ENCODE data around the gene E2F4. TPM values are rescaled to one million over a fixed set of nuclear protein-coding genes. Genes with fewer than 3 reads are reported as not detected.

E2F4 gene
- polyA plus RNA-seq, 1 donor, result 67.6 TPM

DNA sequence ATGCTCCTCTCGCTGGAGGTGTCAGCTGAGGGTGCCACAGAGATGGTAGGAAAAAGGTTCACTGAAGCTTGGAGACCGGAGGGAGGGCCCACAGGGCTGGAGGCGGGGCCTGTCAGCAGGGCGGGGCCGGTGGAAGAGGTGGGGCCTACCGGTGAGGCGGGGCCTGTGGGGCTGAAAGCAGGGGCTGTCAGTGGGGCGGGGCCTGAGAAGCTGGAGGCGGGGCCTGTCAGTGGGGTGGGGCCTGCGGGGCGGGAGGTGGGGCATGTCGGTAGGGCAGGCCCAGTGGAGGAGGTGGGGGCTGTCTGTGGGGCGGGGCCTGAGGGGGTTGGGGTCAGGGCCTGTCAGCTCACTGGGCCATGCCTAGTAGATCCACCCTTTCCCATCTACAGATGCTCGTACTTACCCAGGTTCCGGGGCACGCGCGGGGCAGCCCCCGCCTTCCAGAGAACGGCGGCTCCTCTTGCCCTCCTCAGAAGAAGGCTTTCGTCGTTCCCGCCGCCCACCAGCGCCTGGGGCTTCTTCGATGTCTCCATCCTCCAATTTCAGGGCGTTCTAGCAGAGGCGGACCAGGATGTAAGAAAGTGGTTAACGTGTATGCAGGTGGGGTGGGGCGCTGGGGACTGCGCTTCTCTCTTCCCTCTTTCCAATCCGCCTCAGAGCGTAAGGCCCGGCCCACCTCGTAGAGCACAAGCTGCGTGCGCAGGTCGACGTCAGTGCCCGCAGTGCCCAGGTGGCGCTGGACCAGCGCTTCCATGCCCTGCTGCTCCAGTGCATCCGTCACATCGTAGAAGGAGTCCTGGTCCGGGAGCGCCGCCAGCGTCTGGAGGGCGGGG lies 44.8 kb downstream of the E2F4 start:
- H3K9me3 ChIP-seq (ENCODE audit: control insufficient read depth, low read depth, low read length), result peaks cover 4% of the 10 kb centered on the region
- DNase-seq, result no peak
- WGBS (ENCODE audit: insufficient coverage, low lambda C conversion rate), result no CpG with 5 or more reads among the region's 50 CpGs
- peaks cover 14% of the 10 kb centered on the region for H3K4me1 ChIP-seq (ENCODE audit: control insufficient read depth, insufficient read depth, low read length)
- H3K36me3 ChIP-seq (ENCODE audit: control insufficient read depth, insufficient read depth, low read length), result peaks cover 32% of the 10 kb centered on the region
- H3K27ac ChIP-seq (ENCODE audit: low read length), result no peak overlapping the region
- no peaks in the 10 kb centered on the region for H3K27me3 ChIP-seq (ENCODE audit: control insufficient read depth, insufficient read depth, low read length)
- H3K4me3 ChIP-seq (ENCODE audit: low read length), result no peak overlapping the region

DNA sequence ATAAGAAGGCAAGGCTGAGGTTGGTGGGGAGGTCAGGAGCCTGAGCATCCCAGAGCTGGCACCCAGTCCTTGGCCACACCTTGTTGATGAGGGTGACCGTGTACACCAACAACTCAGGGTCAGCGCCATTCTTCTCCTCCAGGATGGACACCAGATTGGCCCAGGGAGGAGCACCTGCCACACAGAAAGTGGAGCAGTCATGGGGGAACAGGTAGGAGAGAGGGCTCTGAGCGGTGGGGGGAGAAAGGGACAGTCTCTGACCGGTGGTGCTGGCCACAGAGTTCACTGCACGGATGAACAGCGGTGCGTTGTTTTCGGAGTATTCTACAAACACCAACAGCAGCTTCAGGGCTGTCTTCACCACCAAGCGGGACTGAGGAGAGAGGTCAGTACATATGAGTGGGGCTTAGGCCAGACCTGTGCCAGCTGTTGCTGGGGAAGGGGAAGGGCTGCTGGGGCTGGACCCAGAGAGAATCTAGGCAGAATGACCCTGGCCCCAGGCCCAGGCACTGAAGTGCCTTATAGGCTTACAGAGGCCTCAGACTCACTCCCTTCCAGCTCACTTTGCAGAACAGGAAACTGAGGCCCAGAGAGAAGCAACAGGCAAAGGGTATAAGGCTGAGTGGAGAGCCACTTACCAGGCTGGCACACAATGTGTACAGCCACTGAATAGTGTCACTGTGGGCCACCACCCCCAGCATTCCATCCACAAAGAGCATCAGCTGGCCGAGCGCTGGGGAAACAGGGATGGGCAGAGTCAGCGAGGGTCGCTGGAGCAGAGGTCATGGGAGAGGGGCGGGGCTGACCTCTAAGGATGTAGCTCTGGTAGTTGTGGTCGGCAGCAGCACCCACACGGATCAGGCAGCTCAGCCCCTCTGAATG lies 45.7 kb downstream of the E2F4 start:
- Histone ChIP-seq H3K27ac (ENCODE audit: low read length) (no peak overlapping the region), H3K27me3 (ENCODE audit: control insufficient read depth, insufficient read depth, low read length) (no peaks in the 10 kb centered on the region), H3K4me1 (ENCODE audit: control insufficient read depth, insufficient read depth, low read length) (peaks cover 20% of the 10 kb centered on the region), H3K9me3 (ENCODE audit: control insufficient read depth, low read depth, low read length) (peaks cover 4% of the 10 kb centered on the region), H3K4me3 (ENCODE audit: low read length) (no peak overlapping the region), H3K36me3 (ENCODE audit: control insufficient read depth, insufficient read depth, low read length) (peaks cover 30% of the 10 kb centered on the region)
- DNase-seq, result no peak
- WGBS (ENCODE audit: insufficient coverage, low lambda C conversion rate), result no CpG with 5 or more reads among the region's 16 CpGs

DNA sequence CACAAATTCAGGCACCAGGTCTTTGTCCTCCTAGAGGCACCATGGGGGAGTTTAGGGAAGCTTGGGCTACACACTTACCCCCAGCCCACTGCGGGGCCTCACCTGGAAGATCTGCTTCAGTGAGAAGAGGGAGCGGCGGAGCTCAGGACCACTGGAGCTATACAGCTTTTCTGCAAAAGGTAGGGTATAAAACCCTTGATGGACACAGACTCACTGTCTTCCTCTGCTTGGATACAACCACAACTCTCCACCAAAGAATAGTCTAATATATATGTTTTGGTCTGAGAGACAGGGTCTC lies 46.3 kb downstream of the E2F4 start:
- DNase-seq, result no peak
- Histone ChIP-seq H3K27ac (ENCODE audit: low read length) (no peak overlapping the region), H3K27me3 (ENCODE audit: control insufficient read depth, insufficient read depth, low read length) (no peaks in the 10 kb centered on the region), H3K4me1 (ENCODE audit: control insufficient read depth, insufficient read depth, low read length) (peaks cover 20% of the 10 kb centered on the region), H3K4me3 (ENCODE audit: low read length) (no peak overlapping the region), H3K36me3 (ENCODE audit: control insufficient read depth, insufficient read depth, low read length) (peaks cover 29% of the 10 kb centered on the region), H3K9me3 (ENCODE audit: control insufficient read depth, low read depth, low read length) (peaks cover 4% of the 10 kb centered on the region)
- WGBS (ENCODE audit: insufficient coverage, low lambda C conversion rate), result no CpG with 5 or more reads among the region's 3 CpGs

DNA sequence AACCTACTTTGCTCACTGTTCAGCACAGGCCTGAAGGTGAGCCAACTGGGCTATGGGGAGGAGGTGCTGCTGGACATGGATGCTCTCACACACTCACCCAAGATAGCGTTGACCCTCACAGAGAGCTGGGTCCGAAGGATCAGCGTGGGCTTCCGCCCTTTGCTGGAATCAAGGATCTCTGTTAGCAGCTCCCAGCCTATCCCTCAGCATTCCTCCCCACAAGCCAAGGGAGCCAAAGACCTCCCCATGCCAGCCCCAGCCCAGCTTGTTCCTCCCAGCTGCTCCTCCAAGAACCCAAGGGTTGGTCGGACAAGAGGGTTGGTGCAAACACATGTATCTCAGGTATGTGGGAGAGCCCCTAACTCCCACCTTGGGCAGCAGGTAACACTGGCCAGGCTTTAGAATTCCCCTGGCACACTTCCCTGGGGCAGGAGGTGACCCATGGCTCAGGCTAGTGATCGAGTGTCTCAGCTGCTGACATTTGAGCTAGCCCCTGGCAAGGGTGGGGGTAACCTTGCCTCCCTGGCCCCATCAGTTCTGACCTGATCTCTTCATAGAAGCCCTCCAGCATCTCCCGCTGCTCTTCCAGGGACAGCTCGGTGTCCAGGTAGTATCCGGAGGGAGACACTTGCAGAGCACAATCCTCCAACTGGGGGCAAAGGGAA lies 47.0 kb downstream of the E2F4 start:
- Histone ChIP-seq H3K4me3 (ENCODE audit: low read length) (no peak overlapping the region), H3K4me1 (ENCODE audit: control insufficient read depth, insufficient read depth, low read length) (peaks cover 20% of the 10 kb centered on the region), H3K9me3 (ENCODE audit: control insufficient read depth, low read depth, low read length) (peaks cover 4% of the 10 kb centered on the region), H3K36me3 (ENCODE audit: control insufficient read depth, insufficient read depth, low read length) (peaks cover 27% of the 10 kb centered on the region), H3K27me3 (ENCODE audit: control insufficient read depth, insufficient read depth, low read length) (no peaks in the 10 kb centered on the region), H3K27ac (ENCODE audit: low read length) (no peak overlapping the region)
- no peak for DNase-seq
- WGBS (ENCODE audit: insufficient coverage, low lambda C conversion rate), result no CpG with 5 or more reads among the region's 9 CpGs

DNA sequence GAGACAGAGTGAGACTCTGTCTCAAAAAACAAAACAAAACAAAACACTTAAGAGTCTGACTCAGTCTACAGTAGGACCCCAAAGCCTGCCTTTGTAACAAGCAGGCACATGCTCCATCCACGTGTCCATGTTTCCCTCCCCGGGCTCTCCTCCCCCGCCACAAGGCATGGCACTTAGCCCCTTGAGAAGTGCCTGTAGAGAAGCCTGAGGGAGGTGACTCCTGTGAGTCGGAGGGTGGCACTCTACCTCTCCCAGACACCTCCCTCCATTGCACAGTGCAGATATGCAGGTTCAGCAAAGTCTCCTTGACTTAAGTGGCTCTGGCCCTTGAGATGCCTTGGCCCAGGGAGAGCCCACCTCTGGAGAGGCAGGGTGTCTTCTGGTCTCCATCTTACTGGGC lies 48.6 kb downstream of the E2F4 start:
- Histone ChIP-seq H3K9me3 (ENCODE audit: control insufficient read depth, low read depth, low read length) (peaks cover 4% of the 10 kb centered on the region), H3K27me3 (ENCODE audit: control insufficient read depth, insufficient read depth, low read length) (no peaks in the 10 kb centered on the region), H3K27ac (ENCODE audit: low read length) (no peak overlapping the region), H3K36me3 (ENCODE audit: control insufficient read depth, insufficient read depth, low read length) (peaks cover 27% of the 10 kb centered on the region), H3K4me3 (ENCODE audit: low read length) (no peak overlapping the region), H3K4me1 (ENCODE audit: control insufficient read depth, insufficient read depth, low read length) (peaks cover 23% of the 10 kb centered on the region)
- no CpG with 5 or more reads among the region's 4 CpGs for WGBS (ENCODE audit: insufficient coverage, low lambda C conversion rate)
- no peak for DNase-seq

DNA sequence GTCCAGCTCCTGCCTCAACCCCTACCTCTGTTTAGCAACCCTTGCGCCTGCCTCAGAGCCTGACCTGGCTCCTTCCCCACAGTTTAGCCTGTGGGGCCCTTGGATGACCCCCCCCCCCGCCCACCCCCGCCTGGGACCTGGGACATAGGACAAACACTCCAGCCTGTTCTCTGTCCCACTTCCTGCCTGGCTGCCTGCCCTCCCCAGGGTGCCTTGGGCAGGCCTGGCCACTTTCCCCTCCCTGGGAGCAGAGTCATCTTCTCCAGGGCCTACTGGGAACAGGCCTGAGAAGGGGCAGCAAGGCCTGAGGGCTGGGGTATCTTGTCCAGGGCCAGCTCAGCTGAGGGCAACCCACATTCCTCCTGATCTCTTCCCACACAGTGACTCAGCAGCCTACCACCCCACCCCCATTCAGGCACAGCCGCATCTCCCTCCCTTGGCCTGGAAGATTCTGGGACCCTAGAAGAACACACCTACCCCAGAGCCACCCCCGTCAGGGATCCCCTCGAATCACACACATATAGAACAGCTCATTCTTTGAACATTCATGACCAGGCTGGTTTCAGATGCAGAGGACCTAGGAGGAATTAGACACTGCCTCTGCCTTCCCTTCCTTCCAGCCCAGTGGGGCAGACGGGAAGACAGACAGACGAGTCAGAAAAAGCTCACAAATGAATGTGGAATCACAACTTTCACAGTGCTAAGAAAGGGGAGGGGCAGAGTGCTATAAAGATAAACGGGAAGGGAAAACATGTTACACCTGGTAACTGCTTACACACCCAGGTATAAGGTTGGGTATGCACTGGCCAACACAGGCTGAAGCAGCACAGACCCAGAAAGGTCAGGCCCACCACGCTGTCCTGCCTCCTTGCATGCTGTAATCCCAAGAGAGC lies 49.3 kb downstream of the E2F4 start:
- Histone ChIP-seq H3K4me1 (ENCODE audit: control insufficient read depth, insufficient read depth, low read length) (peaks cover 28% of the 10 kb centered on the region), H3K27ac (ENCODE audit: low read length) (peak overlapping the region; percentile 57), H3K4me3 (ENCODE audit: low read length) (no peak overlapping the region), H3K36me3 (ENCODE audit: control insufficient read depth, insufficient read depth, low read length) (peaks cover 19% of the 10 kb centered on the region), H3K9me3 (ENCODE audit: control insufficient read depth, low read depth, low read length) (peaks cover 4% of the 10 kb centered on the region), H3K27me3 (ENCODE audit: control insufficient read depth, insufficient read depth, low read length) (no peaks in the 10 kb centered on the region)
- WGBS (ENCODE audit: insufficient coverage, low lambda C conversion rate), result 14% methylated on average over 1 of the region's 10 CpGs
- DNase-seq, result peak; percentile 39 to 72

DNA sequence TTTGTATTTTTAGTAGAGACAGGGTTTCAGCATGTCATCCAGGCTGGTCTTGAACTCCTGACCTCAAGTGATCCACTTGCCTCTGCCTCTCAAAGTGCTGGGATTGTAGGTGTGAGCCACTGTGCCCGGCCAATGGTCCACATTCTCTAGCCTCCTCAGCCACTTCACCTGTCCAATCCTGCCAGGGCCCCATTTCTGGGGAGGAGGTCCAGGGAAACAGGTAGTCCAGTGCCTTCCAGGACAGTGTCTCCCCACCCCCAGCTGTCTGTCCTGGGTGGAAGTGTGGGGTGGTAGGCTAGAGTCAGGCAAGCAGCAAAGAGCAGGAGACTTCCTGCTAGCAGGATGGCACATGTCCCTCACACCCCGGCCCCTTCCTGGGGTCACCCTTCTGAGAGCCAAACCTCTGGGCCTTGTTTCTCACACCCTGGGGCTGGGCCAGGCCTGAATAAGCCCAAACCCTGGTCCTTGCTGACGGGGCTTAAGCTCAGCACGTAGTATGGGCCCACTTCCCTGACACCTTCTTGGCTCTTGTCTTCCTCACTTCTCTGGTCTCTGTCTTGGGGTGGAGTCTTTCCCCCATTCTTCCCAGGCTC lies 50.3 kb downstream of the E2F4 start:
- DNase-seq, result no peak
- no peaks in the 10 kb centered on the region for H3K27me3 ChIP-seq (ENCODE audit: control insufficient read depth, insufficient read depth, low read length)
- no peak overlapping the region for H3K27ac ChIP-seq (ENCODE audit: low read length)
- no peaks in the 10 kb centered on the region for H3K9me3 ChIP-seq (ENCODE audit: control insufficient read depth, low read depth, low read length)
- H3K36me3 ChIP-seq (ENCODE audit: control insufficient read depth, insufficient read depth, low read length), result peaks cover 12% of the 10 kb centered on the region
- no peak overlapping the region for H3K4me3 ChIP-seq (ENCODE audit: low read length)
- WGBS (ENCODE audit: insufficient coverage, low lambda C conversion rate), result 100% methylated on average over 1 of the region's 4 CpGs
- peaks cover 28% of the 10 kb centered on the region for H3K4me1 ChIP-seq (ENCODE audit: control insufficient read depth, insufficient read depth, low read length)

DNA sequence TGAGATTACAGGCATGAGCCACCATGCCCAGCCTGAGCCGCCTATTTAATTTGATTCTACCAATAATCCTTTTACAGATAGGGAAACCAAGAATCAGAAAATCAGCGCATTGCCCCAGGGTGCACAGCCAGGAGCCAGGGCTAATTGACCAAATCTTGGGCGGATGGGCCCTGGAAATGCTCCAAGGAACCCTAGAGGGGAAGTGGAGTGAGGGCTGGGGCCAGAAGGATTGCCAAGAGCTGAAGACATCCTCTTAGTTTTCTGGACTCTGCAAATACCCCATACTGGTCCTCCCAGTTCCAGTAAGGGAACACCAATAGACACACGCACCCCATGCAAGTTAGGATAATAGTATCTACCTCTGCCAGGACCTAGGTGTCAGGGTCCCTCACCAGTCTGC lies 51.5 kb downstream of the E2F4 start:
- H3K27me3 ChIP-seq (ENCODE audit: control insufficient read depth, insufficient read depth, low read length), result peaks cover 7% of the 10 kb centered on the region
- H3K4me3 ChIP-seq (ENCODE audit: low read length), result no peak overlapping the region
- H3K4me1 ChIP-seq (ENCODE audit: control insufficient read depth, insufficient read depth, low read length), result peaks cover 36% of the 10 kb centered on the region
- H3K9me3 ChIP-seq (ENCODE audit: control insufficient read depth, low read depth, low read length), result no peaks in the 10 kb centered on the region
- H3K36me3 ChIP-seq (ENCODE audit: control insufficient read depth, insufficient read depth, low read length), result peaks cover 6% of the 10 kb centered on the region
- whole genome bisulfite sequencing (ENCODE audit: insufficient coverage, low lambda C conversion rate), result no CpG with 5 or more reads among the region's 4 CpGs
- DNase-seq, result no peak
- H3K27ac ChIP-seq (ENCODE audit: low read length), result no peak overlapping the region

DNA sequence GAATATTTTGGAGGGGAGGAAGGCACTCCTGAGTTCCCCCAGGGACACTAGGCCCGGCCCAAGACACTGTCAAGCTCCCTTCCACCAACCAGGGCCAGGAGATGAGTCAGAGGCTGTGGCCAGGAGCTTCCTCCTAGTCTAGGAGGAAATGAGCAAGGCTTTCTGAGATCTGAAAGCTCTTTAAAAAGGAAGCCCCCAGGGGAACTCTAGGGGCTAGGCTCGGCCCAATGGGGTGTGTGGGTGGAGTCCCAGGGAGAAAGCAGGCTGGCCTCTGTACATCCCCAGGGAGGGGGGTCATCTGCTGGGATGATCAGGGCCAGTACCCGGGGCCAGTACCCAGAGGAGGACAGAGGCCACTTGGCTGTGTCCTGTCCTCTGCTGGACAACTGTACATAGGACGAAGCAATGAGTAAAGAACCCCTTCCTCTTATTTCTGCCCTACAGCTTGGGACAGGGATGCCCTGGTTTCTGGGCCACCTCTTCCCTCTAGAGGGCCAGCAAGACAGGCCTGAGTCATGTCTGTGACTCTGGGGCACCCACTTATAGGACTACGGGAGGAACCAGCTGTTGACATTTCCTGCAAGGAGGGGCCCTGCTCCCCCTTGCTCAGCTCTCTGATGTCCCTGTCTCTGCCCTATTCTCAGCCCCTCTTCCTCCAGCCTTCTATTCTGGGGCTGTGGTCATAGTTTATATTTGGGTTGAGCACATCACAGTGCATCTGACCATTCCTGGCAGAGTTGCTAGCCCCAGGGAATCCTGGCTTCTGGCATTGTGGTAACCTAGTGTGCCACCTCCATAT lies 52.6 kb downstream of the E2F4 start:
- Histone ChIP-seq H3K9me3 (ENCODE audit: control insufficient read depth, low read depth, low read length) (no peaks in the 10 kb centered on the region), H3K4me1 (ENCODE audit: control insufficient read depth, insufficient read depth, low read length) (peaks cover 43% of the 10 kb centered on the region), H3K27me3 (ENCODE audit: control insufficient read depth, insufficient read depth, low read length) (peaks cover 17% of the 10 kb centered on the region), H3K36me3 (ENCODE audit: control insufficient read depth, insufficient read depth, low read length) (peaks cover 2% of the 10 kb centered on the region), H3K4me3 (ENCODE audit: low read length) (no peak overlapping the region), H3K27ac (ENCODE audit: low read length) (no peak overlapping the region)
- WGBS (ENCODE audit: insufficient coverage, low lambda C conversion rate), result no CpG with 5 or more reads among the region's 5 CpGs
- no peak for DNase-seq

Data from large intestine (tissue), 3 donors.